PC-3 (cell line): Measurements from ENCODE around the gene SRSF7. TPM values are rescaled to one million over a fixed set of nuclear protein-coding genes. Genes with fewer than 3 reads are reported as not detected.

Experiments
- ATAC-seq: fragments of 200-7000 bp; cut with Tn5 transposase; 2 replicates; pipeline ENCODE4 v1.9.1; 2020; ENCODE audit warnings: mild to moderate bottlenecking, moderate library complexity
- BruUV-seq: library from RNA; stranded (reverse); fragments of 400-500 nt; replicated peaks from 2 replicates; lab custom pipeline; 2021; lab: Mats Ljungman, UMichigan
- CTCF ChIA-PET: fragments of 300-600 bp; sonication (Branson Sonifier 250); formaldehyde crosslinking; loops from one replicate; lab custom pipeline; 2022; ENCODE audit warnings: antibody characterized with exemption; lab: Charles Lee
- POLR2A ChIA-PET: fragments of 300-600 bp; sonication (Branson Sonifier 250); formaldehyde crosslinking; loops from one replicate; lab custom pipeline; 2022; ENCODE audit warnings: antibody characterized with exemption; ENCODE audit not compliant: unreplicated experiment; lab: Charles Lee
- DNase-seq: peaks from one replicate; pipeline ENCODE4 v3.0.0-alpha.2; 2015
- H2AFZ ChIP-seq: fragments of 300-600 bp; sonication (generic); 2 replicates; pipeline ENCODE4 v1.6.0; 2016; ENCODE audit warnings: antibody characterized with exemption, low read length
- H3F3A ChIP-seq: fragments of 300-600 bp; sonication (generic); one replicate; pipeline ENCODE4 v1.6.0; 2017; ENCODE audit warnings: antibody characterized with exemption, low read length, control low read depth, mild to moderate bottlenecking; ENCODE audit not compliant: unreplicated experiment
- H3K27ac ChIP-seq: fragments of 300-600 bp; sonication (generic); 2 replicates; pipeline ENCODE4 v1.5.1; 2016; ENCODE audit warnings: mild to moderate bottlenecking, low read length
- H3K27me3 ChIP-seq: fragments of 300-600 bp; sonication (generic); 2 replicates; pipeline ENCODE4 v1.6.1; 2016; ENCODE audit warnings: low read length, mixed read lengths
- H3K36me3 ChIP-seq: fragments of 300-600 bp; sonication (generic); 2 replicates; pipeline ENCODE4 v1.6.1; 2016; ENCODE audit warnings: low read depth, mixed run types, low read length, mixed read lengths
- H3K4me1 ChIP-seq: fragments of 300-600 bp; sonication (generic); 2 replicates; pipeline ENCODE4 v1.5.1; 2016; ENCODE audit warnings: low read length; ENCODE audit not compliant: insufficient read depth
- H3K4me2 ChIP-seq: fragments of 300-600 bp; sonication (generic); 2 replicates; pipeline ENCODE4 v1.6.0; 2016; ENCODE audit warnings: low read length
- H3K4me3 ChIP-seq: fragments of 300-600 bp; sonication (generic); 2 replicates; pipeline ENCODE4 v1.5.1; 2016; ENCODE audit warnings: mild to moderate bottlenecking, low read length, mixed read lengths
- H3K79me2 ChIP-seq: fragments of 300-600 bp; sonication (generic); 2 replicates; pipeline ENCODE4 v1.6.1; 2017; ENCODE audit warnings: low read length, mixed read lengths
- H3K9ac ChIP-seq: fragments of 300-600 bp; sonication (generic); 2 replicates; pipeline ENCODE4 v1.6.0; 2016; ENCODE audit warnings: mild to moderate bottlenecking, low read length
- H3K9me2 ChIP-seq: fragments of 300-600 bp; sonication (generic); replicated peaks from 2 replicates; pipeline ENCODE4 v1.6.1; 2016; ENCODE audit warnings: mixed run types, low read length, mixed read lengths
- H3K9me3 ChIP-seq: fragments of 300-600 bp; sonication (generic); 2 replicates; pipeline ENCODE4 v1.6.1; 2016; ENCODE audit warnings: low read length, mixed read lengths
- H4K20me1 ChIP-seq: fragments of 300-600 bp; sonication (generic); 2 replicates; pipeline ENCODE4 v1.6.1; 2016; ENCODE audit warnings: low read length, mixed read lengths
- CTCF ChIP-seq: fragments of 300-600 bp; sonication (generic); conservative IDR thresholded peaks from 2 replicates; pipeline ENCODE4 v1.5.1; 2017; ENCODE audit warnings: antibody characterized with exemption, low read depth, mild to moderate bottlenecking, low read length
- EZH2 ChIP-seq: fragments of 300-600 bp; sonication (generic); IDR thresholded peaks from one replicate; pipeline ENCODE4 v1.6.1; 2017; ENCODE audit warnings: antibody characterized with exemption, mild to moderate bottlenecking, low read length; ENCODE audit not compliant: unreplicated experiment
- EZH2phosphoT487 ChIP-seq: fragments of 300-600 bp; sonication (generic); IDR thresholded peaks from 2 replicates; pipeline ENCODE4 v1.6.1; 2018; ENCODE audit warnings: mild to moderate bottlenecking, antibody characterized with exemption, low read length, borderline replicate concordance
- intact Hi-C: fragments of 100-400 bp; cut with micrococcal nuclease; formaldehyde crosslinking; loops from 2 replicates; pipeline ENCODE4 v1.9.0; 2023
- total RNA-seq: library from RNA; depleted of rRNA; stranded (reverse); fragments of >200 nt; gene quantifications from 2 replicates; pipeline ENCODE4 v1.2.3, GENCODE V29; 2014

The SRSF7 gene
- total RNA-seq, 1 experiment from 2014 or later, result 160 TPM

GRCh38 chr2:38754049-38754448 is 2.9 kb upstream of the SRSF7 start:
- Histone ChIP-seq H2AFZ (peak overlapping the region; percentile 65), H4K20me1 (peaks cover 16% of the 10 kb centered on the region), H3K9ac (no peak overlapping the region), H3K9me2 (no peaks in the 10 kb centered on the region), H3K4me1 (peaks cover 10% of the 10 kb centered on the region), H3K79me2 (peaks cover 22% of the 10 kb centered on the region), H3K4me3 (no peak overlapping the region), H3K27me3 (no peaks in the 10 kb centered on the region), H3F3A (no peaks in the 10 kb centered on the region), H3K36me3 (peaks cover 12% of the 10 kb centered on the region), H3K4me2 (peak overlapping the region; percentile 65), H3K9me3 (no peaks in the 10 kb centered on the region), H3K27ac (no peak overlapping the region)
- DNase-seq (no peak), ATAC-seq (no peak)
- no peak for TF ChIP-seq EZH2phosphoT487
- no peak for TF ChIP-seq EZH2
- no peak for TF ChIP-seq CTCF
- ChIA-PET POLR2A (no interaction called here), CTCF (no interaction called here)
- intact Hi-C loops, result loop anchor here (5.0 kb wide), 1 partner anchor 377 kb away; the partner anchor contains the start of gene ATL2
- BruUV-seq, result no TSS peak

- H3K79me2 ChIP-seq, result peaks cover 44% of the 10 kb centered on the region
- peak overlapping the region; percentile 24; the same call in 1 of the 2 replicates for H3K27ac ChIP-seq
- H3K4me2 ChIP-seq, result peak overlapping the region; percentile 86
- H3K9me2 ChIP-seq, result no peaks in the 10 kb centered on the region
- H3K27me3 ChIP-seq, result no peaks in the 10 kb centered on the region
- ChIA-PET POLR2A (interaction anchor here (0.6 to 1.5 kb wide), 38 partner anchors 12 to 1911 kb away, joined by 3 to 18 read pairs (median 6); partner anchors contain the start of gene MORN2), CTCF (interaction anchor here (0.6 kb wide), 1 partner anchor 195 kb away, joined by 5 read pairs; no protein-coding TSS in a partner anchor)
- peaks cover 33% of the 10 kb centered on the region for H3K4me1 ChIP-seq
- no peak for DNase-seq
- H4K20me1 ChIP-seq, result peaks cover 38% of the 10 kb centered on the region
- intact Hi-C loops, result loop anchor here (1.0 to 5.0 kb wide), 2 partner anchors 26 to 375 kb away; partner anchors contain the start of genes ATL2 and GEMIN6
- H3K9ac ChIP-seq, result peak overlapping the region; percentile 94
- H3F3A ChIP-seq, result no peaks in the 10 kb centered on the region
- peaks cover 34% of the 10 kb centered on the region for H3K36me3 ChIP-seq
- no peaks in the 10 kb centered on the region for H3K9me3 ChIP-seq
- TF ChIP-seq CTCF (no peak), EZH2phosphoT487 (no peak), EZH2 (no peak)
- BruUV-seq, result TSS peak; percentile 42
- H3K4me3 ChIP-seq, result peak overlapping the region; percentile 98
- ATAC-seq, result no peak
- peak overlapping the region; percentile 96 for H2AFZ ChIP-seq
Measured at GRCh38 chr2:38751596-38752410, 642 bp upstream of the SRSF7 start.
